HCT116 (cell line): ENCODE results near the gene LRRC51. TPM values are rescaled to one million over a fixed set of nuclear protein-coding genes. Genes with fewer than 3 reads are reported as not detected.

Experiments
- ATAC-seq: fragments of 200-7000 bp; cut with Tn5 transposase; 2 replicates; pipeline ENCODE4 v1.9.1; 2020; ENCODE audit warnings: mild to moderate bottlenecking, moderate library complexity
- BruUV-seq: library from RNA; stranded (reverse); fragments of 400-500 nt; replicated peaks from 2 replicates; lab custom pipeline; 2021; lab: Mats Ljungman, UMichigan
- CTCF ChIA-PET: fragments of 300-600 bp; sonication (Branson Sonifier 250); formaldehyde crosslinking; loops from one replicate; lab custom pipeline; 2021; ENCODE audit warnings: antibody characterized with exemption; lab: Charles Lee
- POLR2A ChIA-PET: fragments of 300-600, 350-600 bp; sonication (Branson Sonifier 250); formaldehyde crosslinking; loops from one replicate; lab custom pipeline; 2021; ENCODE audit warnings: antibody characterized with exemption; lab: Charles Lee
- RAD21 ChIA-PET, 2 experiments: fragments of 300-600 bp; sonication (Branson Sonifier 250); formaldehyde crosslinking; loops; one replicate each; lab custom pipeline; 2023; ENCODE audit warnings: low total read pairs in 2 of 2; ENCODE audit not compliant: uncharacterized antibody in 2 of 2, unreplicated experiment in 2 of 2, low non-redundant PET in 1 of 2; lab: Charles Lee
- DNase-seq: peaks from one replicate; pipeline ENCODE4 v3.0.0-alpha.2; 2010; ENCODE audit warnings: low read depth, low spot score
- H2AFZ ChIP-seq: fragments of 200-600 bp; shearing (Covaris generic), sonication (generic); 2 replicates; pipeline ENCODE4 v1.6.1; 2017; ENCODE audit warnings: low read depth, mixed run types, mixed read lengths, antibody characterized with exemption, low read length; ENCODE audit not compliant: poor library complexity, severe bottlenecking
- H3K27ac ChIP-seq: 2 replicates; pipeline ENCODE4 v1.5.1; 2012; ENCODE audit warnings: low read depth, low read length
- H3K27me3 ChIP-seq: fragments of 200-600 bp; sonication (generic); 2 replicates; pipeline ENCODE4 v1.6.1; 2016; ENCODE audit warnings: mixed run types, low read length, mixed read lengths; ENCODE audit not compliant: insufficient read depth
- H3K36me3 ChIP-seq, 2 experiments: fragments of 200-500 bp in 1 of 2; fragments of 200-600 bp in 1 of 2; sonication (Bioruptor generic) in 1 of 2; sonication (generic) in 1 of 2; 2 replicates each; pipeline versions ENCODE4 v1.5.1 to v1.6.1; 2014 to 2016; ENCODE audit warnings: low read length in 2 of 2, inconsistent platforms in 1 of 2, mixed read lengths in 1 of 2, mixed run types in 1 of 2; ENCODE audit not compliant: insufficient read depth in 2 of 2, control insufficient read depth in 1 of 2
- H3K4me1 ChIP-seq, 2 experiments: fragments of 200-600 bp in 1 of 2; sonication (generic) in 1 of 2; 2 replicates each; pipeline versions ENCODE4 v1.5.1 to v1.6.1; 2012 to 2017; ENCODE audit warnings: low read length in 2 of 2, inconsistent platforms in 1 of 2, mild to moderate bottlenecking in 1 of 2, mixed read lengths in 1 of 2, mixed run types in 1 of 2, moderate library complexity in 1 of 2; ENCODE audit not compliant: insufficient read depth in 2 of 2, control insufficient read depth in 1 of 2
- H3K4me2 ChIP-seq: fragments of 200-600 bp; sonication (generic); 2 replicates; pipeline ENCODE4 v1.6.1; 2017; ENCODE audit warnings: mixed run types, low read length, mixed read lengths
- H3K4me3 ChIP-seq, 2 experiments: fragments of 200-600 bp in 1 of 2; sonication (generic) in 1 of 2; replicated peaks in 1 of 2; 2 replicates each; pipeline ENCODE4 v1.5.1; 2011 to 2016; ENCODE audit warnings: low read length in 2 of 2, control low read depth in 1 of 2, low read depth in 1 of 2, mild to moderate bottlenecking in 1 of 2, mixed read lengths in 1 of 2, mixed run types in 1 of 2
- H3K79me2 ChIP-seq: fragments of 200-600 bp; sonication (generic); 2 replicates; pipeline ENCODE4 v1.6.1; 2017; ENCODE audit warnings: mild to moderate bottlenecking, mixed run types, low read length, moderate library complexity, mixed read lengths; ENCODE audit not compliant: insufficient read depth
- H3K9ac ChIP-seq: fragments of 200-600 bp; sonication (generic); 2 replicates; pipeline ENCODE4 v1.6.1; 2016; ENCODE audit warnings: low read length, mixed read lengths
- H3K9me2 ChIP-seq: fragments of 200-600 bp; sonication (generic), shearing (Covaris generic); 2 replicates; pipeline ENCODE4 v1.6.1; 2017; ENCODE audit warnings: mixed run types, mild to moderate bottlenecking, moderate library complexity; ENCODE audit not compliant: insufficient read depth
- H3K9me3 ChIP-seq, 2 experiments: fragments of 200-500 bp in 1 of 2; fragments of 200-600 bp in 1 of 2; sonication (Bioruptor generic) in 1 of 2; sonication (generic) in 1 of 2; 2 replicates each; pipeline ENCODE4 v1.6.1; 2014 to 2017; ENCODE audit warnings: low read length in 2 of 2, mixed read lengths in 2 of 2, inconsistent platforms in 1 of 2, low read depth in 1 of 2, mild to moderate bottlenecking in 1 of 2, mixed run types in 1 of 2, moderate library complexity in 1 of 2; ENCODE audit not compliant: control insufficient read depth in 1 of 2, insufficient read depth in 1 of 2
- H4K20me1 ChIP-seq: fragments of 200-600 bp; sonication (generic), shearing (Covaris generic); 2 replicates; pipeline ENCODE4 v1.6.1; 2017; ENCODE audit warnings: mixed run types, mild to moderate bottlenecking, moderate library complexity; ENCODE audit not compliant: insufficient read depth
- CTCF ChIP-seq, 3 experiments: fragments of 200-600 bp in 1 of 3; sonication (generic) in 1 of 3; IDR thresholded peaks in 2 of 3; conservative IDR thresholded peaks in 1 of 3; 2 replicates each; pipeline ENCODE4 v1.5.1; 2012 to 2017; ENCODE audit warnings: low read depth in 2 of 3, low read length in 2 of 3, antibody characterized with exemption in 1 of 3, borderline replicate concordance in 1 of 3, control low read depth in 1 of 3, mild to moderate bottlenecking in 1 of 3, mixed read lengths in 1 of 3, mixed run types in 1 of 3, moderate library complexity in 1 of 3; ENCODE audit not compliant: insufficient read depth in 1 of 3
- EGR1 ChIP-seq: IDR thresholded peaks from 2 replicates; pipeline ENCODE4 v1.6.1; 2012; ENCODE audit warnings: low read depth
- ELF1 ChIP-seq: IDR thresholded peaks from 2 replicates; pipeline ENCODE4 v1.6.1; 2012; ENCODE audit warnings: low read depth, borderline replicate concordance
- FOSL1 ChIP-seq: IDR thresholded peaks from 2 replicates; pipeline ENCODE4 v1.6.1; 2012; ENCODE audit warnings: low read depth
- SIN3A ChIP-seq: IDR thresholded peaks from 2 replicates; pipeline ENCODE4 v1.6.1; 2012; ENCODE audit warnings: low read depth
- TCF7L2 ChIP-seq: IDR thresholded peaks from 2 replicates; pipeline ENCODE4 v1.7.0; 2011; ENCODE audit warnings: borderline replicate concordance, inconsistent platforms; ENCODE audit not compliant: insufficient read depth, insufficient read length; ENCODE audit errors: extremely low read depth
- YY1 ChIP-seq: IDR thresholded peaks from 2 replicates; pipeline ENCODE4 v1.6.1; 2011; ENCODE audit warnings: low read length, low read depth, moderate library complexity, mild to moderate bottlenecking; ENCODE audit not compliant: insufficient replicate concordance; ENCODE audit errors: extremely low read depth
- intact Hi-C: fragments of 100-400 bp; cut with micrococcal nuclease; formaldehyde crosslinking; loops from 2 replicates; pipeline ENCODE4 v1.10.0; 2022
- total RNA-seq: library from RNA; stranded (reverse); gene quantifications from one replicate; pipeline ENCODE4 v1.2.1, GENCODE V29; 2021; ENCODE audit not compliant: unreplicated experiment

The LRRC51 gene
- total RNA-seq, 1 experiment from 2014 or later, result 10.8 TPM

- H4K20me1 ChIP-seq, result no peaks in the 10 kb centered on the region
- intact Hi-C loops, result loop anchor here (5.0 kb wide), 1 partner anchor 120 kb away; the partner anchor contains the start of gene INPPL1
- DNase-seq (no peak), ATAC-seq (no peak)
- POLR2A ChIA-PET, result no interaction called here
- H3K9me3 ChIP-seq, result no peaks in the 10 kb centered on the region
- H3K4me3 ChIP-seq, result peak overlapping the region; percentile 89 to 99
- peaks cover 8 to 15% of the 10 kb centered on the region in 2 experiments; a peak in 3 of 4 replicates for H3K36me3 ChIP-seq
- H3K27ac ChIP-seq, result peak overlapping the region; percentile 80
- peaks cover 11 to 18% of the 10 kb centered on the region in 2 experiments; a peak in 3 of 4 replicates for H3K4me1 ChIP-seq
- peaks cover 36% of the 10 kb centered on the region for H3K79me2 ChIP-seq
- CTCF ChIA-PET, result no interaction called here
- H3K9ac ChIP-seq, result peak overlapping the region; percentile 95
- BruUV-seq, result no TSS peak
- RAD21 ChIA-PET, result interaction anchor here in 1 of 2 experiments (0.6 kb wide), 1 partner anchor 10 kb away, joined by 3 read pairs; the partner anchor contains the start of gene ANAPC15
- peak overlapping the region; percentile 90 for H3K4me2 ChIP-seq
- H2AFZ ChIP-seq, result no peak overlapping the region
- no peaks in the 10 kb centered on the region for H3K27me3 ChIP-seq
- H3K9me2 ChIP-seq, result no peaks in the 10 kb centered on the region
- TF ChIP-seq SIN3A (no peak), CTCF (IDR thresholded peaks at IDR 0.05 in 2 of 3, conservative IDR thresholded peaks at IDR 0.05 in 1 of 3; ENCODE audit: borderline replicate concordance in 1 of 3, insufficient read depth in 1 of 3, low read depth in 2 of 3, low read length in 2 of 3) (no peak), TCF7L2 (no peak), EGR1 (no peak), ELF1 (no peak), FOSL1 (no peak), YY1 (no peak)
- TF ChIP-seq, all 23 proteins: peak for 0
Observed at GRCh38 chr11:72102631-72102945, 21.9 kb downstream of the LRRC51 start.
